Lower leg skin (tissue), 3 donors: ENCODE results near the gene PGLYRP3.

ENCODE experiments used
- CTCF ChIP-seq, 3 donors: fragments of 450-650 bp; IDR thresholded peaks; one replicate each; pipeline ENCODE4 v1.5.1; 2016; ENCODE audit warnings: antibody characterized with exemption in 3 of 3, mild to moderate bottlenecking in 3 of 3, moderate library complexity in 2 of 3
- POLR2A ChIP-seq, 2 donors: fragments of 450-650 bp; IDR thresholded peaks; one replicate each; pipeline ENCODE4 v1.6.1; 2016 to 2017; ENCODE audit warnings: antibody characterized with exemption in 2 of 2, mild to moderate bottlenecking in 1 of 2, moderate library complexity in 1 of 2

GRCh38 chr1:153262462-153263157 is 50.1 kb downstream of the PGLYRP3 start:
- TF ChIP-seq POLR2A (IDR thresholded peaks at IDR 0.05): no peak
- TF ChIP-seq CTCF (IDR thresholded peaks at IDR 0.05): no peak
